HG03521 (cell line): Measurements from ENCODE around the gene SNX30.

ENCODE experiments used
- ATAC-seq: cut with Tn5 transposase; IDR thresholded peaks from one replicate; pipeline ENCODE4 v1.9.1; 2021; ENCODE audit warnings: mild to moderate bottlenecking, moderate library complexity; ENCODE audit not compliant: unreplicated experiment

Gene SNX30

DNA sequence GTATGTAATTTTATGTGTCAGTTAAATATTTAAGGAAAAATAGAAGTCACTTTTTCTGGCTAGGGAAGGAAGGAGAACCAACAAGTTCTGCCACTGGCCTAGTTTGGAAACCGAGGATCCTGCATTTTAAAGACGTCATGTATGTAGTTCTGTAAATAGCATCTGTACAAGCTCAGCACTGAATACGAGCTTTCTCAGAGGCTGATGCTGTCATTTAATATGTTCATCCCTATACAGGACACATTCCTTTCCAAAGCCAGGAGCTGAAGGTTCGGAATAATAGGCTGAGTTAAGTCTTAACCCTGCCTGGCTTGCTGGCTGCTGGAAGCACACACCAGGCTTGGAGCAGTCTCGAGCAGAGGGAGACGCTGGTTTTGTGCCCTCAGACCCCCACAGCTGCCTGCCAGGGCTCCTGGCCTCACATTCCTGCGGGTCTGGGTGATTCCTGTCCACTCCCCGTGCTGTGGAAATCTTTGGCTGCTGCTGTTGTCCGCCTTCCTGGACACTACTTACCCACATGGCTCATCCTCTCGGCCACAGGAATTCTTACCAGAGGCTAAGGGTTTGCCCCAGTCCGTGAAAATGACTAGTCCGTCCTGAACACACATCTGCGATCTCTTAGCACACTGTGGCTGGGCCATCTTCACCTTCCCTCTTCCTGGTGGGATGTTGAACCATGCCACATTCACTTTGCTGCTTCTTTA lies 103.5 kb downstream of the SNX30 start:
- no peak for ATAC-seq

DNA sequence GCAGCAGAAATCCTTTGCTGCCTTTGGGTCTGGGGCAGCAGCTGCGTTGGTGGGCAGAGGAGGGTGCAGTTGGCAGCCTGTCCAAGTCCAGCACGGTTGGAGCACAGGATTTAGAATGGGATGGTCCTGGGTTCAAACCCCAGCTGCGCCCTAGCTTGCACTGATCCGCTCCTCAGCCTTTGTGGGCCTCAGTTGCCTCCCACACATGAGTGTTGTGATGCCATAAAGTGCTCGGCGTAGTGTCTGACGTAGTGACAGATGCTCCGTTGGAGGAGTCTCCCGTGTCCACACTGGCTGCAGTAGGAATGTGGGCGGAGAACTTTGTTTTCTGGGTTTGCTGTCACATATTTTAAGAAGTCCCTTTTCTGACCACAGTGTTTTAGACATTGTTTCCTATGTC lies 104.1 kb downstream of the SNX30 start:
- no peak for ATAC-seq

DNA sequence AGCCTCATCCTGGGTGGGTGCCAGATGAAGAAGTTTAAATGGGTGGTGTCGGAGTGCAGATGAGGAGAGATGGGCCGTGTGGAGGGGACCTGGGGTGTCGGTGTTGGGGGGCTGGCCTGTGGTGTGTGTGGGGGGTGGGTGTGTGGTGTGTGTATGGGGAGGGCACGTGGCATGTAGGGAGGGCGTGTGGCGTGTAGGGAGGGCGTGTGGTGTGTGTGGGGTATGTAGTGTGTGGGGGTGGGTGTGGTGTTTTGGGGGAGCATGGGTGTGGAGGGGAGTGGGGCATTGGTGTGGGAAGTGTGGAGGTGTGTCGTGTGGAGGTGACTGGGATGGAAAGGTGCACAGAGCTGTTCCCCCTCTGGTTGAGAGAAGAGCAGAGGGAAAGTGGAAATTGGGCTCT lies 105.6 kb downstream of the SNX30 start:
- no peak for ATAC-seq

DNA sequence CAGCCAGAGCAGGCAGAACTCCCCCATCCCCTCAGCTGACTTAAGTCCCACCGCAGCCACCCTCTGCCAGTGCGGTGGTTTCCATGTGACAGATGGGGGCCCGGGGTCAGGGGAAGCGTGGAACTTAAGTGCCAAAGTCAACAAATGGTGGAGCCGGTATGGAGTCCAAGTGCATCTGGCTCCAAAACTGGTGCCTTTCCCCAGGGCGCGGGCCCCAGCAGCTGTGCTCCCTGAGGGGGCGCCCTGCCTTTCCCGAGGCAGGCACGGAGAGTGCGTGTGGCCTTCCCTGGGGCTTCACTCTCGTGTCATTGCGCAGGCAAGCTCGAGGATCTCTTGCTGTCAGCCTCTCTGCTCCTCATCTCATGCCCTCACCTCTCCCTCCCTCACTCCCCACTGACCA lies 106.3 kb downstream of the SNX30 start:
- no peak for ATAC-seq

DNA sequence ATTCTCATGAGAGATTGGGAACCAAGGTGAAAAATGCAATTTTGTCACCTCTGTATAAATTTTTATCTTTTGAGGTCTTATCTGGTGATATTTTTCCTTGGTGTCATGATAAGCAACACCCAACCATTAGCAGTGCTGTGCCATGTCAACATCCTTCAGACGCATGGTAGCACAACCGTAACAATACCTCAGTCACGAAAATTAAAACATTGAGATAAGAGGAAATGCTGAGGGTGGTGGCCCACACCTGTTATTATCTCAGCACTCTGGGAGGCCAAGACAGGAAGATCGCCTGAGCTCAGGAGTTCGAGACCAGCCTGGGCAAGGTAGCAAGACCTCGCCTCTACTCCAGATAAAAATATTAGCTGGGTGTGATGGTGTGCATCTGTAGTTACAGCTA lies 107.4 kb downstream of the SNX30 start:
- no peak for ATAC-seq

DNA sequence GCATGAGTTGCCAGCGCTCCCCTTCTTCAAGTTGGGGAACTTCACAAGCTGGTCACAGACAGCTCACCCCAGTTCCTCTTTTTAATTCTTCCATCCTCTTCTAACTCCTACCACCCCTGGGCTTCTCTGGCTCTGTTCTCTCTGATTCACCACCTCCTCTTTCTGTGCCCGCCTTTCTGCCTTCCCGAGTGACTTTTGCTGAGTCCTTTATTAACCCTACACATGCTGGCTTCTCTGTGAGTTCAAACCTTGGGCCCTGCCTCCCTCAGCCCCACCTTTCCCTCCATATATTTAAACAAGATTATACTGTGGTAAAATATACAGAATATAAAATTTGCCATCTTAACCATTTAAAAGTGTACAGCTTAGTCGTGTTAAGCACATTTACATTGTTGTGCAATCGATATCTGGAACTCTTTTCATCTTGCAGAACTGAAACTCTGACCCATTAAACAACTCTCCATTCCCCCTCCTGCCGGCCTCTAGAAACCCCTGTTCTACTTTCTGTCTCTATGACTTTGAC lies 108.1 kb downstream of the SNX30 start:
- ATAC-seq, result peak; percentile 66

DNA sequence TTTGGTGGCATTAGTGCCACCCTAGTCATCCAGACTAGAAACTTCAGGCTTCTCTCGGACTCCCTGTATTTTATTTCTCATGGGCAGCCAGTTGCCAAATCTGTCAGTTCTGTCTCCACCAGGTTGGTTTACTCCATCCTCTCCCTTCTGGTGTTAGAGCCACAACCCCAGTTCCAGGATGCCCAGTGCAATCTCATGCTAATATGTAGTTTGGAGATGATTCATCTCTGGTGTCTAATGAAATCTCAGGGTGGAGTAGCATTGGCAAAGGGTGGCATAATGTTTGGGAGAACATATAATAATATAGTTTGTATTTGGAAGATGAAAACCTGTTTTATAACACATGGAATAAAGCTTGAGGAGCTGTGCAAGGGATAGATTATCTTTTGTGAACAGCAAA lies 109.9 kb downstream of the SNX30 start:
- ATAC-seq, result no peak

DNA sequence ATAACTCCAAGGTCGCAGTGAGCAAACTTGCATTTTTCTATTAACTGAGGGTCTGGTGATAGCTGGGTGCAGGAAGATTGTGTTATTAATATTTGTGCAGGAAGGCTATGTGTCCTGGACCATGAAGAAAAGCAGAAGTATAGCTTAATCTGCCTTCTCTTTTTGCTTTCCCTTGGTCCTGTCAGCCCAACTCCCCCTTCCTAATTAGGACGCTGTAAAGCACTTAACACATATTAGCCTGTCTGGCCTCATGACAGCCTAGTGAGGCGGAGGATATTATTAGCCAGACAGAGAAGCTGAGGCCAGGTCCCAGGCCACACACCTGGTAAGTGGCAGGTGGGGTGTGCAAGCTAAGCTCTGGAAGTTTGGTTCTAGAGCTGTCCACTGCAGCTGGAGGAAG lies 110.6 kb downstream of the SNX30 start:
- no peak for ATAC-seq

DNA sequence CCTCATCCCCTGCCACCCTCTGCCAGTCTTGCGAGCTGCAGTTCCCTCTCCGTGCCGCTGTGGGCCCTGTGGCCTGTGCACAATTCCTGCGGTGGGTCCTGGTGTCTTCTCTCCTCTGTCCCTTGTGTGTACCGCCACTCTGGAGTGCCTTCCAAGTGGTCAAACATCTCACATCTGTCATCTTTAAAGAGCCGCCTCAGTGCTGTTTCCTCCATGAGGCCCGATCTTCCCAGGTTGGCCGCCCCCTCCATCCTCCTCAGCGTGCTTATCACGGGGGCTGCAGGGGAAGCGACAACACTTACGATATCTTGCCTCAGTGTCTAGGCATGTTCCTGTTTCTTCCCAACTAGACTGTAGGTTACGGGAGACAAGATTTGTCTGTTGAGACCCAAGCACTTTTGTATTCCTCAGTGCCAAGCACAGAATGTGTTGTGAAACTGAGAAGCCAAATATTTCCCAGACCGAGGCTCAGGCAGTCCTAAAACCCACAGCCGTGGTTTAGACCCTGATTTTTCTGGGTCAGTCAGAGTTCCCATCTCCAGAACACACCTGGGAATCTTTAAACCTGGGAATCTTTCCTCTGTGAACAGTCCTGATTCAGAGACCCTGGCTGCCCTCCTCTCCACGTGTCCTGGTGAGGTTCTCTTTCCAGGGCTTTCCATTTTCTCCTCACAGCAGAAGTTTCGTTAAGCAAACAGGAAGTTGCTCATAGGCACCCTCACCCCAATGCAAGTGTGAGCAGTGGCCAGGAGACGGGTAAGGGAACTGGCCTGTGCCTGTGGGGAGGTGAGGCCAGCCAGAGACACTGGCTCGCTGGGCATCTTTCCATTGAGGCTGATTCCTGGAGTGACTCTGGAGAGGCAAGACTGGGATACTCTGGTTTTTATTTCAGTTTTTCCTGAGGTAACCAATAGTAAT lies 111.3 kb downstream of the SNX30 start:
- ATAC-seq, result no peak

DNA sequence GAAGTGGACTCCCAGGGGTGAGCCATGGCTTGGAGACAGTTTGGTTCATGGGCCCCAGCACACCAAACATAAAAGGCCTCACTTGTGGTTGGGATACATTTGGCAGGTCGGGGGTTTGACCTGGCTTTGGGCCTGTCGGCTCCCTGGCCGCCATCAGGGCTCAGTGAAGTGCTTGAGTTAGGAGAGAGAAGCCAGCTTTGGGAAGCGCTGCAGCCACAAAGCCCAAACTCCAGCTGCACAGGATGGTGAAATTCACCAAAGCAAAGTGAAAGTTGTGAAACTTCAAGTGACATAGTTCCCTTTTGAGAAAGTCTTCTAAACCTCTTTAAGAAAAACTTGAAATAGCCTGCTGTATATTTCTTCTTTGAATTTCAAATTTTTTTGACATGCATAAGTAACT lies 112.7 kb downstream of the SNX30 start:
- no peak for ATAC-seq

DNA sequence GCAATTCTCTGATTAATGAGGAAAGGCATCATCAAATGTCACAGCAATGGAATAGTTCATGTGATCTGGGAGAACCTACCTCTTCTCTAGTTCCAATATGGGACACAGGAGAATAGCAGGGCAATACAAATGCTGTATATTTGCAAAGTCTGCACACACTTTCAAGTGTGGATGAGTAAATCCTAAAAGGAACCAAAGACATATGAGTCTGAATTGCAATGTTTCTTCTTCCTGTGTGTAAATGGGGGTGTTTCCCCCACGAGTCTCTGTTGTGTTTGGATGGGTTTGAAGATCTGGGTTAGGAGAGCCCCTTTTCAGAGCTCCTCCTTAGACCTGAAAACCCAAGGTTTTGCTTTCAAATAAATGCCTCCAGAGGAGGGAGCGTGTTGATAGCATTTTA lies 113.2 kb downstream of the SNX30 start:
- no peak for ATAC-seq

DNA sequence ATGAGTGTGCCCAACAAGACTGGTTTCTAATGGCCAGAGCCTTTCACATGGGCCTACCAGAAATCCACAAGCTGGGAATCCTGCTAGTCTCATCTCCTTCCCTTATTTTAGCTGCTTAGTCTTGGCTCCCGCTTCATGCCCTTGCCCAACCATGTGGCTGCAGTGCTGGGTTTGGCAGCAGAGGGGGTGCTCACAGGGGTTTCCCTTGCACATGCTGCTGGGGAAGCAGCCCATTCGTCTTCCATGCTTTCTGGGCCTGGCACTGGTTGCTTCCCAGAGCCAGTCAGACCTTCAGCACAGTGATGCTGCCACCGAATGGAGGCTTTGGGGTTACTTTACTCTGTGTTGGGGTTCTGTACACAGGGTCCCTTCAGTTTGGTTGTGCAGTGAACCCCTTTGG lies 113.8 kb downstream of the SNX30 start:
- no peak for ATAC-seq

DNA sequence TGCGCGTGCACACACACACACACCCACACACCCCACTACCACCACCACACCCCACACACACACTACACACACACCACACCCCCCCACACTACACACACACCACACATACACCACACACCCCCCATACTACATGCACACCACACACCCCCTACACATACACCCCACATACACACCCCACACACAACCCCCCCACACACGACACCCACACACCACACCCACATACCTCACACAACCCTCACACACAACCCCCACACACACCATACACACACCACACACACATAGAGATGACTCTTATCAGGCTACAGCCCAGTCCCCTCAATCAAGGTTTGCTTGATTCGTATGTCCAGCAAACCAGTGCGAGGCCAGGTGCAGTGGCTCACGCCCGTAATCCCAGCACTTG lies 114.4 kb downstream of the SNX30 start:
- no peak for ATAC-seq

DNA sequence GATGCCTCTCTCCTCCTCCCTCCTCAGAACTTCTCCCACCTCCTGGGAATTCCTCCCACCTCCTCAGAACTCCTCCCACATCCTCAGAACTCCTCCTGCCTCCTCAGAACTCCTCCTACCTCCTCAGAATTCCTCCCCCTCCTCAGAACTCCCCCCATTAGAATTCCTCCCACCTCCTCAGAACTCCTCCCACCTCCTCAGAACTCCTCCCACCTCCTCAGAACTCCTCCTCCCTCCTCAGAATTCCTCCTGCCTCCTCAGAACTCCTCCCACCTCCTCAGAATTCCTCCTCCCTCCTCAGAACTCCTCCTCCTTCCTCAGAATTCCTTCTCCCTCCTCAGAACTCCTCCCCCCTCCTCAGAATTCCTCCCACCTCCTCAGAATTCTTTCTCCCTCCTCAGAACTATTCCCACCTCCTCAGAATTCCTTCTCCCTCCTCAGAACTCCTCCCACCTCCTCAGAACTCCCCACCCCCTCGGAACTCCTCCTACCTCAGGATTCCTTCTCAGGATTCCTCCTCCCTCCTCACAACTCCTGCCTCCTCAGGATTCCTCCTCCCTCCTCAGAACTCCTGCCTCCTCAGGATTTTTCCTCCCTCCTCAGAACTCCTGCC lies 116.2 kb downstream of the SNX30 start:
- no peak for ATAC-seq

DNA sequence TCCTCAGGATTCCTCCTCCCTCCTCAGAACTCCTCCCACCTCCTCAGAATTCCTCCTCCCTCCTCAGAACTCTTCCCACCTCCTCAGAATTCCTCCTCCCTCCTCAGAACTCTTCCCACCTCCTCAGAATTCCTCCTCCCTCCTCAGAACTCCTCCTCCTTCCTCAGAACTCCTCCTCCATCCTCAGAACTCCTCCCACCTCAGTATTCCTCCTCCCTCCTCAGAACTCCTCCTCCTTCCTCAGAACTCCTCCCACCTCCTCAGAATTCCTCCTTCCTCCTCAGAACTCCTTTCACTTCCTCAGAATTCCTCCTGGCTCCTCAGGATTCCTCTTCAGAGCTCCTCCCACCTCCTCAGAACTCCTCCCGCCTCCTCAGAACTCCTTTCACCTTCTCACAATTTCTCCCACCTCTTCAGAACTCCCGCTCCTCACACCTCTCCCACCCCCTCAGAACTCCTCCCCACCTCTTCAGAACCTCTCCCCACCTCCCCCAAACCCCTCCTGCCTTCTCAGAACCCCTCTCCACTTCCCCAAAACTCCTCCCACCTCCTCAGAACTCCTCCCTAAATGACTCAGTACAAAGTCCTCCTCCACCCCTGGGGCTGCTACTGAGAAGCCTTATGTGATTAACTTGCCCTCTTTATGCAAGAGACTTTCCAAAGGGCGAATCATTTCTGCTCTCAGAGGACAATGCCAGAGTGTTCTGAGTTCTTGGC lies 116.9 kb downstream of the SNX30 start:
- ATAC-seq, result no peak

DNA sequence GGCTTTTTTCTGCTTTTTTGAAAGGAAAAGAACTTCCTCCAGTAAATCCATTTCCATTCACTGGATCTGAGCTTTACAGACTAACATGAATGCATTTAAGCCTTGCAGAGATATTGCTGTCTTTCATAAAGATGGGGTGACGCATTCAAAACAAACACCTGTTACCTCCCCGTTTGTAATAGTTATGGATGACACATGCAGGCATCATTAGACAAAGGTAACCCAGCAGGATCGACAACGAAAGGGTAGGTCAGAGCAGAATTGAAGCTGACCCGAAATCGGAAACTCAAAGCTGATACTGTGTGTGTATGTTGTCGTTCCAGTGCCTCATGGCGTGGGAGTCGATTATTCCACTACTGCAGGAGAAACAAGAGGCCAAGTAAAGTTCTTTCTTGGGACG lies 117.9 kb downstream of the SNX30 start:
- ATAC-seq, result no peak

DNA sequence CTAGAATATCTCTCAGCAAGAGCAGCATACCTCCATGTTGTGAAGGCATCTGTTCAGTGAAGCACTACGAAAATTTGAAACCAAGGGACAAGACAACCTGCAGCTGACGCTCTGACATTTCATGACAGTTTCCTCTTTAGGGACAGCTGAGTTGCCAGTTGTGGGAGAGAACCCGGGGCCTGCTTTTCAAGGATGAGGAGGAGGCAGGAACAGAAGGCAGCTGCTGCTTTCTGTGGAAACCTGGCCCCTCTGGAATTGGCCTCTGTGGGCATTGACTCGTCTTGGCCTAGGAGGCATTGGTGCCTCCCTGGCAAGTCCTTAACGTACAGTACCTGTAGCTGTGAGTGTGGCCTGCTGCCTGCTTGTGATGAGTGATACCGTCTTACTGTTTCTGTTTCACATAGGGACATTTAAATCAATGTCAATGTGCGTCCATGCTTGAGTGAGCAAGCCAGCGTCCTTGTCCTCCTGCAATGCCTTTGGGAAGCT lies 118.5 kb downstream of the SNX30 start:
- no peak for ATAC-seq

DNA sequence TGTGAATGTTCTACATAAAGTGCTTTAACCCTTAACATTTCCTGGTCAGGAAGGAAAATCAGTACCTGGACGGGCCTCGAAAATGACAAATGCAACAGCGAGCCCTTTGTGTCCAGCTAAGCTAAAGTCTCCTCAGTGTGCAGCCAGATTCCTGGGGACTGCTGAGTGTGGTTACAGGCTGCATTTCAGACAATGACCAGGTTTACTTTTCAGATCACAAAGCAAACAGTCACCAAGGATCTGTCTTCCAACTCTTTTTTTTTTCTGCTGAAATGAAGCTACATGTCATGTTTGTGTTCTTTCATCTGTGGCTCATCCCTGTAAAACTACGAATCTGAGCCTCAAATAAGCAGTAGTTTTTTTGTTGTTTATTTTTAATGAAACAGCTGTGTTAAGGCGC lies 119.4 kb downstream of the SNX30 start:
- no peak for ATAC-seq

DNA sequence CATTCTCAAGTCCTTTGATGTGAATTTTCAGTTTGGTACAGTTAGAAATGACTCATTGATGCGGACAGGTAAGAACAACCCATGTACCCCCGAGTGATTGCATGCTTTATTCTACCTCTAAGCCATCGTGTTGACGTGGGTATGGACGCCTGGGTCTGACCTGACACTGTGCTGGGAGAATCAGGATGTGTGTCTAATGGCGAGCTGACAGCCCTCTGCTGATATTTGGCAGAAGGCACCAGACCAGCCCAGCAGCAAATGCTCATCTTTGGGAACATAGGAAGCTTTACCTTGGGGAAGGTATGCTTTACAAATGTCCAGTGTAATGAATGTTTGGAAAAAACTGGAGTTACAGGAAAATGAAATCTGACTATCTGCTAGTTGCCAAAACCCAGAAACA lies 120.0 kb downstream of the SNX30 start:
- ATAC-seq, result no peak

DNA sequence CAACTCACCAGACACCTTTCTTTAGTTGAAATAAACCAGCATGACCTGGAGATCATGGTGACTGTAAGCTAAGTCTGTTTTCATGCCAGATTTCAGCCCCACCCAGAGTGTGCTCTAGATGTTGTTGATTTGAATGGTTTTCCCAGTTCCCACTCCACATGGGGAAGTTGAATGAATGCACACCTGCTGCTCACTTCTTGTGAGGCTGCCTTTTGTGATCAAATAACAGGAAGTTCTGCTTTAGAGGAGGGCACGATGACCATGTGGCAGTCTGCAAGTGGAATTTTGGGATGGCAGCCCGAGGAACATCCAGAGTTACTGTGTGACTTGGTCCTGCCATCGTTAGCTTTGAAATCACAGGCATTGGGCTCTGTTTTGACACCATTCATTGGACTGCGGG lies 121.5 kb downstream of the SNX30 start:
- ATAC-seq, result no peak
